ENCODE measurements around the gene COL27A1. TPM values are rescaled to one million over a fixed set of nuclear protein-coding genes. Genes with fewer than 3 reads are reported as not detected.
"Not testable (repeated sequence)": the region's sequence is repeated elsewhere in the genome, so short reads cannot be mapped to it uniquely, and the experiment has no call there.

The COL27A1 gene
- polyA plus RNA-seq, 3 donors from 2014 or later, result not detected

GRCh38 chr9:114184071-114184470 is 28.7 kb downstream of the COL27A1 start:
- Mint-ChIP-seq H3K4me3 (no peak overlapping the region), H3K9me3 (peaks cover 0 to 4% (median 1%) of the 10 kb centered on the region in 6 donors), H3K27ac (no peak overlapping the region), H3K4me1 (no peaks in the 10 kb centered on the region), H3K27me3 (ENCODE audit: low read depth in 3 of 3) (peaks cover 1 to 3% (median 2%) of the 10 kb centered on the region in 3 donors), H3K36me3 (no peaks in the 10 kb centered on the region)
- no peak for DNase-seq

DNA sequence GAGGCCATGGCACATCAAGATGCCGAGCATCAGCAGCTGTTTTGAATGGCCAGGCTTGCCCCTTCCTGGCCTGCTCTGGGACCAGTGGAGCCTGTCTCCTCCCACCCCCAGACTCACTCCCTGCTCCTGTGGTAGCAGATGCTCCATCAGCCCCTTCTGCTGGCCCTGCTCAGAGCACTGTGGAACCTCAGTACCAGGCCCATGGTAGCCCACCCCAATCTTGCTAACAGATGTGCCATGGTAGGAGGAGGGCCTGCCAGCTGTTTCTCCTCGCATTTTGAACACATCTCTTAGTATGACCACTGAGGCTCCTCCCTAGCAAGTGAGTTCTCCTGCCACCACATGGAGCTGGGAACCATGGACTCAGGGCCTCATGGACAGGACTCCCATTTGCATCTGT is 29.5 kb downstream of the COL27A1 start:
- H3K27ac Mint-ChIP-seq, result no peak overlapping the region
- H3K4me1 Mint-ChIP-seq, result no peaks in the 10 kb centered on the region
- H3K27me3 Mint-ChIP-seq (ENCODE audit: low read depth in 3 of 3), result peaks cover 1 to 3% (median 3%) of the 10 kb centered on the region in 3 donors
- no peak for DNase-seq
- no peaks in the 10 kb centered on the region for H3K36me3 Mint-ChIP-seq
- H3K9me3 Mint-ChIP-seq, result peaks cover 0 to 10% (median 2%) of the 10 kb centered on the region in 6 donors
- no peak overlapping the region for H3K4me3 Mint-ChIP-seq

GRCh38 chr9:114185570-114186490 is 30.5 kb downstream of the COL27A1 start:
- Mint-ChIP-seq H3K4me1 (no peaks in the 10 kb centered on the region), H3K27ac (no peak overlapping the region), H3K4me3 (no peak overlapping the region)

DNA sequence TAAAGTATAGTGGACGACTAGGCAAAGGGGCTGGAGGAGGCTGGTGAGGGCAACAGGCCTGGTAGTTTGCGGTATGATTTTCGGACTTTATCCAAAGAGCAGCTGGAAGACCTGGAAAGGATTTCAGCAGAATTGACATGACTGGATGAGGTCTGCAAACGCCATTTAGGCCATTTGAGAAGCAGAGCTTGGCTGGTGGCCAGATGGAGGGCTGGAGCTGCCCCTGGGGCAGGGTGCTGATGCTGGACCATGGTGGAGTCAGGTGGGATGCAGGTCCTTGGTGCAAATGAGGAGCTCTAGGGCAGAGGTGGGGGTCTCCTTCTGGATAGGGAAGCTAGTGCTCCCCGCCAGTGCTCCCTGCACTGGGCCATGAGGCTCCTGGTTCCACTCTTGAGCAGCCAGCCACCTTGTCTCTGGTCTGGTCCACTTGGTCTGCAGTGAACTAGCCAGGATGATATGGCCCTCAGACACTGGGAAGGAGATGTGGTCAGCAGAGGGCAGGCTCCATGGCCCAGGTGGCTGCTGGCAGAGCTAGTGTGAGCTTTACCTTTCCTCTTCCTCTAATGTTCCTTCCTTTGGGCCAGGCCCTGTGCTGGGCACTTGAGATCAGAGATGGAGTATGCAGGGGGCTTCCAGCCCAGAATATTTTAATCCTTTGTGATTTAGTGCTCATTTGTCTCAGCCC is 31.4 kb downstream of the COL27A1 start:
- Mint-ChIP-seq H3K36me3 (peaks cover 3 to 4% (median 4%) of the 10 kb centered on the region in 3 donors), H3K9me3 (peaks cover 0 to 16% (median 7%) of the 10 kb centered on the region in 6 donors), H3K4me3 (no peak overlapping the region), H3K27ac (no peak overlapping the region), H3K4me1 (no peaks in the 10 kb centered on the region), H3K27me3 (ENCODE audit: low read depth in 3 of 3) (peaks cover 3 to 9% (median 5%) of the 10 kb centered on the region in 3 donors)
- no peak for DNase-seq

More at GRCh38 chr9:114185570-114186490, 30.5 kb downstream of the COL27A1 start:
- Mint-ChIP-seq H3K27me3 (ENCODE audit: low read depth in 3 of 3) (peaks cover 3 to 5% (median 3%) of the 10 kb centered on the region in 3 donors), H3K9me3 (peaks cover 0 to 16% (median 6%) of the 10 kb centered on the region in 6 donors), H3K36me3 (peaks cover 3 to 4% (median 4%) of the 10 kb centered on the region in 3 donors)
- DNase-seq, result no peak

GRCh38 chr9:114187827-114188226 is 32.5 kb downstream of the COL27A1 start:
- Mint-ChIP-seq H3K4me1 (no peaks in the 10 kb centered on the region), H3K4me3 (no peak overlapping the region), H3K9me3 (peaks cover 0 to 16% (median 7%) of the 10 kb centered on the region in 6 donors), H3K36me3 (peaks cover 3 to 4% (median 4%) of the 10 kb centered on the region in 3 donors), H3K27me3 (ENCODE audit: low read depth in 3 of 3) (peaks cover 3 to 10% (median 5%) of the 10 kb centered on the region in 3 donors), H3K27ac (no peak overlapping the region)
- no peak for DNase-seq

DNA sequence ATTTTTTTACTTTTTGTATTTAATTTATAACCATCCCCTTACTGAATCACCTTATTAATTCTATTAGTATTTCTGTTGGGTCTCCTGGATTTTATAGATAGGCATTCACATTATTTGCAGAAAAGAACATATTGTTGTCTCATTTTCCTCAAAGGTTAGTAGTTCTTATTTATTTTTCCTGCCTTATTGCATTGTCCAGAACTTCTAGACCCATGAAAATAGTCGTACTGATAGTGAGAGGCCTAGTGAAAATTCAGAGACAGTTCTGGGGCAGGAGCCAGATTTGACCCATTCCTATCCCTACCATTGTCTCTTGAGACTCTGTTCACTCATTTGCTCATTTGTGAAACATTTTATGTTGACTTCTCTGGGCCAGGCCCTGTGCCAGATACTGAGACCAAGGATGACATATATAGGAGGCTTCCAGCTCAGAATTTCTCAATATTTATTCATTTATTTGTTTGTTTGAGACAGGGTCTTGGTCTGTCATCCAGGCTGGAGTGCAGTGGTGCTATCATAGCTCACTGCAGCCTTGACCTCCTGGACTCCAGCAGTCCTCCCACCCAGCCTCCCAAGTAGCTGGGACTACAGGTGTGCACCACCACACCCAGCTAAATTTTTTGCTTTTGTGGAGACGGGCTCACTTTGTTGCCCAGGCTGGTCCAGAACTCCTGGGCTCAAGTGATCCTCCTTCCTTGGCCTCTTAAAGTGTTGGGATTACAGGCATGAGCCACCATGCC is 34.7 kb downstream of the COL27A1 start:
- Mint-ChIP-seq H3K27me3 (ENCODE audit: low read depth in 3 of 3) (peaks cover 4 to 18% (median 4%) of the 10 kb centered on the region in 3 donors), H3K4me3 (no peak overlapping the region), H3K36me3 (peaks cover 3 to 4% (median 4%) of the 10 kb centered on the region in 3 donors), H3K27ac (no peak overlapping the region), H3K9me3 (peaks cover 0 to 16% (median 7%) of the 10 kb centered on the region in 6 donors), H3K4me1 (no peaks in the 10 kb centered on the region)
- no peak for DNase-seq

- peaks cover 3 to 4% (median 4%) of the 10 kb centered on the region in 3 donors for H3K36me3 Mint-ChIP-seq
- no peaks in the 10 kb centered on the region for H3K4me1 Mint-ChIP-seq
- H3K27me3 Mint-ChIP-seq (ENCODE audit: low read depth in 3 of 3), result peaks cover 4 to 17% (median 4%) of the 10 kb centered on the region in 3 donors
- DNase-seq, result no peak
- H3K9me3 Mint-ChIP-seq, result peaks cover 0 to 16% (median 7%) of the 10 kb centered on the region in 6 donors
- no peak overlapping the region for H3K27ac Mint-ChIP-seq
- H3K4me3 Mint-ChIP-seq, result no peak overlapping the region
These were observed 35.2 kb downstream of the COL27A1 start for GRCh38 chr9:114190563-114190905.

- H3K27ac Mint-ChIP-seq, H3K4me1 Mint-ChIP-seq, DNase-seq, H3K4me3 Mint-ChIP-seq, H3K36me3 Mint-ChIP-seq: not testable (repeated sequence)
- H3K9me3 Mint-ChIP-seq, result peaks cover 0 to 16% (median 7%) of the 10 kb centered on the region in 6 donors
- peaks cover 4 to 15% (median 4%) of the 10 kb centered on the region in 3 donors for H3K27me3 Mint-ChIP-seq (ENCODE audit: low read depth in 3 of 3)
These were observed 36.1 kb downstream of the COL27A1 start for GRCh38 chr9:114191402-114191801.

- Mint-ChIP-seq H3K36me3 (peaks cover 3 to 4% (median 4%) of the 10 kb centered on the region in 3 donors), H3K27me3 (ENCODE audit: low read depth in 3 of 3) (peaks cover 4 to 15% (median 4%) of the 10 kb centered on the region in 3 donors), H3K27ac (no peak overlapping the region), H3K9me3 (peaks cover 0 to 16% (median 7%) of the 10 kb centered on the region in 6 donors), H3K4me3 (no peak overlapping the region), H3K4me1 (no peaks in the 10 kb centered on the region)
- no peak for DNase-seq
These were observed 37.2 kb downstream of the COL27A1 start for GRCh38 chr9:114192539-114192938.

GRCh38 chr9:114193090-114193489 is 37.8 kb downstream of the COL27A1 start:
- DNase-seq, result no peak
- peaks cover 4 to 15% (median 5%) of the 10 kb centered on the region in 3 donors for H3K27me3 Mint-ChIP-seq (ENCODE audit: low read depth in 3 of 3)
- H3K27ac Mint-ChIP-seq, result no peak overlapping the region
- peaks cover 0 to 16% (median 7%) of the 10 kb centered on the region in 6 donors for H3K9me3 Mint-ChIP-seq
- no peaks in the 10 kb centered on the region for H3K4me1 Mint-ChIP-seq
- peaks cover 3 to 4% (median 4%) of the 10 kb centered on the region in 3 donors for H3K36me3 Mint-ChIP-seq
- H3K4me3 Mint-ChIP-seq, result no peak overlapping the region

GRCh38 chr9:114196117-114196516 is 40.8 kb downstream of the COL27A1 start:
- DNase-seq, result no peak
- H3K9me3 Mint-ChIP-seq, result peaks cover 0 to 3% (median 0%) of the 10 kb centered on the region in 6 donors
- no peak overlapping the region for H3K27ac Mint-ChIP-seq
- H3K4me3 Mint-ChIP-seq, result no peak overlapping the region
- H3K4me1 Mint-ChIP-seq, result no peaks in the 10 kb centered on the region
- H3K36me3 Mint-ChIP-seq, result no peaks in the 10 kb centered on the region
- peaks cover 4 to 10% (median 4%) of the 10 kb centered on the region in 3 donors for H3K27me3 Mint-ChIP-seq (ENCODE audit: low read depth in 3 of 3)

GRCh38 chr9:114196979-114197622 is 41.8 kb downstream of the COL27A1 start:
- Mint-ChIP-seq H3K27me3 (ENCODE audit: low read depth in 3 of 3) (peaks cover 0 to 9% (median 4%) of the 10 kb centered on the region in 3 donors), H3K4me1 (no peaks in the 10 kb centered on the region), H3K9me3 (no peaks in the 10 kb centered on the region), H3K4me3 (no peak overlapping the region), H3K27ac (no peak overlapping the region), H3K36me3 (no peaks in the 10 kb centered on the region)
- no peak for DNase-seq

Measured in immature natural killer cell (primary cell).